Testis (tissue), 3 donors: ENCODE results near the gene WDR91. TPM values are rescaled to one million over a fixed set of nuclear protein-coding genes. Genes with fewer than 3 reads are reported as not detected.

Experiments used
- DNase-seq: peaks from one replicate; pipeline ENCODE4 v3.0.0-alpha.2; 2019
- H3K27ac ChIP-seq, 2 donors: fragments of 200-600 bp; sonication (generic); one replicate each; pipeline ENCODE4 v1.5.1; 2019
- H3K27me3 ChIP-seq: fragments of 200-600 bp; sonication (generic); one replicate; pipeline ENCODE4 v1.5.1; 2019
- H3K36me3 ChIP-seq: fragments of 200-600 bp; sonication (generic); one replicate; pipeline ENCODE4 v1.5.1; 2017; ENCODE audit warnings: low read depth; ENCODE audit errors: missing control alignments
- H3K4me1 ChIP-seq: fragments of 200-600 bp; sonication (generic); one replicate; pipeline ENCODE4 v1.5.1; 2019
- H3K4me3 ChIP-seq, 2 donors: fragments of 200-600 bp; sonication (generic); one replicate each; pipeline ENCODE4 v1.5.1; 2017 to 2019
- H3K9me3 ChIP-seq: fragments of 200-600 bp; sonication (generic); one replicate; pipeline ENCODE4 v1.5.1; 2017
- CTCF ChIP-seq, 3 experiments: fragments of 450-650 bp in 2 of 3; fragments of 200-600 bp in 1 of 3; sonication (generic) in 1 of 3; IDR thresholded peaks; one replicate each; pipeline ENCODE4 v1.5.1; 2016 to 2019; ENCODE audit warnings: antibody characterized with exemption in 3 of 3, mild to moderate bottlenecking in 2 of 3, moderate library complexity in 1 of 3
- POLR2A ChIP-seq: fragments of 450-650 bp; IDR thresholded peaks from one replicate; pipeline ENCODE4 v1.6.1; 2017; ENCODE audit warnings: antibody characterized with exemption, mild to moderate bottlenecking, moderate library complexity
- WGBS, 2 donors: methylation state at CpG; one replicate each; pipeline ENCODE4 v1.1.5; 2018; 5-methylcytosine and 5-hydroxymethylcytosine counted together
- intact Hi-C: fragments of 100-400 bp; cut with DNase I; formaldehyde crosslinking; loops from one replicate; pipeline ENCODE4 v1.15.1; 2023; ENCODE audit warnings: low total_unique reads
- polyA plus RNA-seq: library from polyadenylated mRNA; stranded (reverse); fragments of 350-450 nt; fragmentation: Illumina TruSeq; extraction: RNeasy Lipid Tissue Mini Kit (QIAGEN cat#74804); gene quantifications from one replicate; pipeline ENCODE4 v1.2.3, GENCODE V29; 2014; ENCODE audit warnings: low read depth, low replicate concordance; ENCODE audit not compliant: insufficient read depth
- total RNA-seq, 2 donors: library from RNA; depleted of rRNA; stranded (reverse); fragments of >200 nt; gene quantifications; one replicate each; pipeline ENCODE4 v1.2.3, GENCODE V29; 2016

Gene WDR91
- total and polyA plus RNA-seq, 3 donors from 2014 or later: 23.8 to 46.6 (median 29.5) TPM

GRCh38 chr7:135181261-135181928 is 29.9 kb downstream of the WDR91 start:
- no peak overlapping the region for H3K27ac ChIP-seq
- TF ChIP-seq POLR2A: no peak
- TF ChIP-seq CTCF (IDR thresholded peaks at IDR 0.05): no peak
- 78 to 79% methylated on average over 3 of the region's 3 CpGs for WGBS, 2 donors
- no peaks in the 10 kb centered on the region for H3K4me1 ChIP-seq
- H3K36me3 ChIP-seq: no peaks in the 10 kb centered on the region
- H3K9me3 ChIP-seq: no peaks in the 10 kb centered on the region
- no peak for DNase-seq
- H3K4me3 ChIP-seq: no peak overlapping the region
- no peaks in the 10 kb centered on the region for H3K27me3 ChIP-seq
- intact Hi-C loops: no loop called here

GRCh38 chr7:135180122-135180521 is 31.2 kb downstream of the WDR91 start:
- no peak overlapping the region for H3K27ac ChIP-seq
- H3K9me3 ChIP-seq: no peaks in the 10 kb centered on the region
- 95 to 99% methylated on average over 5 of the region's 5 CpGs for WGBS, 2 donors
- TF ChIP-seq POLR2A (no peak), CTCF (IDR thresholded peaks at IDR 0.05) (no peak)
- no peaks in the 10 kb centered on the region for H3K4me1 ChIP-seq
- no peaks in the 10 kb centered on the region for H3K36me3 ChIP-seq
- H3K4me3 ChIP-seq: no peak overlapping the region
- no peak for DNase-seq
- no peaks in the 10 kb centered on the region for H3K27me3 ChIP-seq
- intact Hi-C loops: no loop called here

- TF ChIP-seq POLR2A (no peak), CTCF (IDR thresholded peaks at IDR 0.05) (no peak)
- Histone ChIP-seq H3K36me3 (no peaks in the 10 kb centered on the region), H3K9me3 (no peaks in the 10 kb centered on the region), H3K4me1 (no peaks in the 10 kb centered on the region), H3K27me3 (no peaks in the 10 kb centered on the region), H3K4me3 (no peak overlapping the region), H3K27ac (no peak overlapping the region)
- intact Hi-C loops: no loop called here
- DNase-seq: no peak
- 88 to 90% methylated on average over 8 of the region's 8 CpGs for WGBS, 2 donors
Measured at GRCh38 chr7:135179321-135179925, 31.9 kb downstream of the WDR91 start.

GRCh38 chr7:135178364-135178763 is 33.0 kb downstream of the WDR91 start:
- Histone ChIP-seq H3K4me1 (no peaks in the 10 kb centered on the region), H3K27me3 (no peaks in the 10 kb centered on the region), H3K9me3 (no peaks in the 10 kb centered on the region), H3K36me3 (no peaks in the 10 kb centered on the region), H3K27ac (no peak overlapping the region), H3K4me3 (no peak overlapping the region)
- intact Hi-C loops: no loop called here
- no peak for DNase-seq
- TF ChIP-seq CTCF (IDR thresholded peaks at IDR 0.05) (no peak), POLR2A (no peak)
- 90 to 91% methylated on average over 13 of the region's 13 CpGs for WGBS, 2 donors
